Prostate gland (tissue), 2 donors: ENCODE measurements around the gene MICAL3. TPM values are rescaled to one million over a fixed set of nuclear protein-coding genes. Genes with fewer than 3 reads are reported as not detected.
A peak's percentile ranks its signal among the peaks of the same experiment; 100 is the strongest.

Source experiments
- DNase-seq: peaks from one replicate; pipeline ENCODE4 v3.0.0-alpha.2; 2019; ENCODE audit warnings: low spot score
- H3K27ac ChIP-seq, 2 donors: fragments of 200-600 bp; sonication (generic); 2 replicates each; pipeline ENCODE4 v1.5.1; 2017 to 2019
- H3K27me3 ChIP-seq: fragments of 200-600 bp; sonication (generic); replicated peaks from 2 replicates; pipeline ENCODE4 v1.5.1; 2019; ENCODE audit not compliant: insufficient read depth
- H3K36me3 ChIP-seq, 2 donors: fragments of 200-600 bp; sonication (generic); 1 replicate in 1 of 2; 2 replicates in 1 of 2; pipeline versions ENCODE4 v1.5.1 to v1.8.1; 2017 to 2019
- H3K4me1 ChIP-seq: fragments of 200-600 bp; sonication (generic); replicated peaks from 2 replicates; pipeline ENCODE4 v1.5.1; 2019
- H3K4me3 ChIP-seq, 2 donors: fragments of 200-600 bp; sonication (generic); 2 replicates each; pipeline ENCODE4 v1.5.1; 2017 to 2019
- H3K9me3 ChIP-seq: fragments of 200-600 bp; sonication (generic); 2 replicates; pipeline ENCODE4 v1.5.1; 2017
- CTCF ChIP-seq, 4 experiments: fragments of 200-600 bp in 2 of 4; fragments of 450-650 bp in 2 of 4; sonication (generic) in 2 of 4; IDR thresholded peaks; 1 replicate in 3 of 4; 2 replicates in 1 of 4; pipeline ENCODE4 v1.5.1; 2016 to 2019; ENCODE audit warnings: antibody characterized with exemption in 4 of 4, mild to moderate bottlenecking in 2 of 4, moderate library complexity in 2 of 4
- POLR2A ChIP-seq: fragments of 450-650 bp; IDR thresholded peaks from one replicate; pipeline ENCODE4 v1.6.1; 2016; ENCODE audit warnings: antibody characterized with exemption, mild to moderate bottlenecking
- POLR2AphosphoS5 ChIP-seq: sonication (generic); formaldehyde crosslinking; IDR thresholded peaks from one replicate; pipeline ENCODE4 v1.6.1; 2017; ENCODE audit warnings: antibody characterized with exemption
- WGBS: methylation state at CpG from one replicate; pipeline ENCODE4 v1.1.5; 2018; 5-methylcytosine and 5-hydroxymethylcytosine counted together
- intact Hi-C: fragments of 100-400 bp; cut with DNase I; formaldehyde crosslinking; loops from one replicate; pipeline ENCODE4 v1.14.2; 2022
- total RNA-seq, 2 donors: library from RNA; depleted of rRNA; stranded (reverse); fragments of >200 nt; gene quantifications; one replicate each; pipeline ENCODE4 v1.1.0, GENCODE V29; 2016

The MICAL3 gene
- total RNA-seq, 2 donors from 2014 or later: 58.6 to 78.7 TPM

GRCh38 chr22:17955590-17956379, 68.6 kb downstream of the MICAL3 start:
- H3K27me3 ChIP-seq: no peaks in the 10 kb centered on the region
- no peaks in the 10 kb centered on the region for H3K36me3 ChIP-seq
- H3K4me3 ChIP-seq: no peak overlapping the region
- no peak for DNase-seq
- peaks cover 4% of the 10 kb centered on the region for H3K4me1 ChIP-seq
- intact Hi-C loops: no loop called here
- H3K9me3 ChIP-seq: no peaks in the 10 kb centered on the region
- 60% methylated on average over 8 of the region's 8 CpGs for WGBS
- no peak overlapping the region for H3K27ac ChIP-seq
- TF ChIP-seq POLR2A (no peak), POLR2AphosphoS5 (no peak), CTCF (IDR thresholded peaks at IDR 0.05) (no peak)

DNA sequence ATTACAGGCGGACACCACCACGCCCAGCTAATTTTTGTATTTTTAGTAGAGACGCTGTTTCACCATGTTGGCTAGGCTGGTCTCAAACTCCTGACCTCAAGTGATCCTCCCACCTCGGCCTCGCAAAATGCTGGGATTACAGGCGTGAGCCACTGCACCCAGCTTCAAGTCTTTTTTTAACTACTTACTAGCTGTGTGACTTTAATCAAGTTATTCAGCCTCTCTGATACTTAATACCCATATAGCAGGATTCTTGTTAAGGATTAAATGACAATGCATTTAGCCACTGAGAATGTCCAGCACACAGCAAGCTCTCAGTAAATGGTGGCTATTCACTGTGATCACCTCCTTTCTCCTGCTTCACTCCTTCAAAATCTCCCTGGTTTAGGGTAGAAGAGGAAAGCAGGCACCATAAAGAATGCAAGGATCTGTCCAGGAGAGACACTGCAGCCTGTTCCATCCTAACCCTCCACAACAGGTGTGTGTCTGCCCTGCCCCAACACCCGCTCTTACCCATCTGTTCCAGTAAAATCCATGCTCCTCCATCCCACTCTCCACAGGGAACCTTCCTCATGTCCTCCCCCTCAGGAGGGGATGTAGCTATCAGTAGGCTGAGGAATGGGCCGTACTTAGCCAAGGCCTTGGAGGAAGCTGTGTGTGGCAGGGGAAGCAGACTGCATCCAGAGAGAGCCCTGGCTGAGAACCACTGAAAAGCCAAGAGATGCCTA, 69.3 kb downstream of the MICAL3 start:
- WGBS: 86% methylated on average over 8 of the region's 8 CpGs
- H3K27ac ChIP-seq: peak overlapping the region; percentile 33 to 51
- no peaks in the 10 kb centered on the region for H3K9me3 ChIP-seq
- no peak overlapping the region for H3K4me3 ChIP-seq
- H3K4me1 ChIP-seq: peaks cover 4% of the 10 kb centered on the region
- TF ChIP-seq POLR2A: no peak
- no peak for TF ChIP-seq POLR2AphosphoS5
- no peak for TF ChIP-seq CTCF (IDR thresholded peaks at IDR 0.05)
- no peak for DNase-seq
- H3K27me3 ChIP-seq: no peaks in the 10 kb centered on the region
- H3K36me3 ChIP-seq: no peaks in the 10 kb centered on the region
- intact Hi-C loops: no loop called here

DNA sequence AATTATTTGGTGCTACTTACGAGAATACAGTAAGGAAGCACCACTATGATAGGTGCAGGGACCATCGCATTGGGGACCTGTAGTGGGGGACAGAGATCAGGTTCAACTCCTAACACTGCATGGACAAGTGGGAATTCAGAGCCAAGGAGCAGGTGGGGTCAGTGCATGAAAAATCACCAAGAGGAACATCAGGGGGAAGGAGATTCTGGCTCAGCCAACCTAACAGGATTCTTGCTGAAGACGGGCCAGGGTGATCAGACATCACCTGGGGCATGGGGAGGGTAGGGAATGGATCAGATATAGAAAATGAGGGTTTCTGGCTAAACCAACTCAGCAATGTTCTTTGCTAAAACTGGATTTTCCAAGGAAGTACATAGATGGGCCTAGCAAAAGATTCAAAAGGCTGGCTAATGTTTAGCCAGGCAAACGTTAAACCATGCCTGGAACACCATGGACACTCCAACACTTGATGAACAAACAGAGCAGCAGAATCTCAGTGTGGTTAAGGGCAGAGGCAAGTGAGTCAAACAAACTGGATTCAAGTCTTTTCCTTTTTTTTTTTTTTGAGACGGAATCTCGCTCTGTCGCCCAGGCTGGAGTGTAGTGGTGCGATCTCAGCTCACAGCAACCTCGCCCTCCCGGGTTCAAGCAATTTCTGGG, 70.0 kb downstream of the MICAL3 start:
- Histone ChIP-seq H3K27ac (peak overlapping the region; percentile 33 to 51), H3K4me1 (peaks cover 6% of the 10 kb centered on the region), H3K4me3 (no peak overlapping the region), H3K36me3 (no peaks in the 10 kb centered on the region), H3K9me3 (no peaks in the 10 kb centered on the region), H3K27me3 (no peaks in the 10 kb centered on the region)
- TF ChIP-seq POLR2AphosphoS5: peak; percentile 57
- TF ChIP-seq POLR2A: no peak
- WGBS: 70% methylated on average over 10 of the region's 10 CpGs
- intact Hi-C loops: no loop called here
- peak; percentile 25 for DNase-seq

GRCh38 chr22:17953147-17953546, 71.2 kb downstream of the MICAL3 start:
- Histone ChIP-seq H3K4me1 (peaks cover 10% of the 10 kb centered on the region), H3K27me3 (no peaks in the 10 kb centered on the region), H3K9me3 (no peaks in the 10 kb centered on the region), H3K27ac (no peak overlapping the region), H3K36me3 (no peaks in the 10 kb centered on the region), H3K4me3 (no peak overlapping the region)
- 90% methylated on average over 4 of the region's 4 CpGs for WGBS
- TF ChIP-seq CTCF (IDR thresholded peaks at IDR 0.05) (no peak), POLR2AphosphoS5 (no peak), POLR2A (no peak)
- intact Hi-C loops: no loop called here
- DNase-seq: no peak

DNA sequence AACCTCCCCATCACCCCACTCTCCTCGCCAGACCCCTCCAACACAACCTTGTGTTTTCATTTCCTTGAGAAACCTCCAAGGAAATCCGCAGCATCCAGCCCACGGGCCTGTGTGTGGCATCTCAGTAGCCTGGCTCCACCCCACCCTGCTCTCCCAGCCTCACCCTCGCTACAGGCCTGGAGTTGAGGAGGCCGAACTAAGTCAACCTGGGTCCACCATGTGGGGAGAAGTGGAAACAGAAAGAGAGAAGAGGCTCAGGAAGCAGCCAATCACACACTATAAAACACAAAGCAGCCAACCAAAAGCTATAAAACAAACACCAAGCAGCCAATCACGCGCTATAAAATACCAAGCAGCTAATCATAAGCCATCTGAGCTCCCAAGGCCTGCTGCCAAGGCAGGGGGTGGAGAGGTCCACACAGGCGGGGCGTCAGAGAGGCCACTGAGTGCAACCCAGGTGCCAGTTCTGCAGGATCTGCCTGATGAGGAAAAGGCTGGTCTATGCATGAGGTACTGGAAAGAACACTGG, 72.0 kb downstream of the MICAL3 start:
- no peak for DNase-seq
- H3K27me3 ChIP-seq: no peaks in the 10 kb centered on the region
- 79% methylated on average over 9 of the region's 9 CpGs for WGBS
- no peak overlapping the region for H3K27ac ChIP-seq
- H3K36me3 ChIP-seq: no peaks in the 10 kb centered on the region
- TF ChIP-seq POLR2A: no peak
- no peak for TF ChIP-seq POLR2AphosphoS5
- TF ChIP-seq CTCF (IDR thresholded peaks at IDR 0.05): no peak
- H3K4me3 ChIP-seq: no peak overlapping the region
- intact Hi-C loops: no loop called here
- peaks cover 10% of the 10 kb centered on the region for H3K4me1 ChIP-seq
- no peaks in the 10 kb centered on the region for H3K9me3 ChIP-seq
